Raji (cell line): Measurements from ENCODE around the gene ACAP3.

Experiments used
- POLR2A ChIP-seq: IDR thresholded peaks from 2 replicates; pipeline ENCODE4 v1.6.1; 2011; ENCODE audit warnings: low read depth, low read length, control low read depth; ENCODE audit not compliant: insufficient read depth

Gene ACAP3

GRCh38 chr1:1260843-1261560 lies 46.7 kb downstream of the ACAP3 start:
- TF ChIP-seq POLR2A: no peak

- no peak for TF ChIP-seq POLR2A
Observed at GRCh38 chr1:1259951-1260600, 47.7 kb downstream of the ACAP3 start.

GRCh38 chr1:1259540-1259939 lies 48.2 kb downstream of the ACAP3 start:
- no peak for TF ChIP-seq POLR2A

- no peak for TF ChIP-seq POLR2A
Observed at GRCh38 chr1:1259119-1259488, 48.6 kb downstream of the ACAP3 start.

- no peak for TF ChIP-seq POLR2A
Observed at GRCh38 chr1:1256956-1257871, 50.5 kb downstream of the ACAP3 start.

- no peak for TF ChIP-seq POLR2A
Observed at GRCh38 chr1:1255611-1256010, 52.1 kb downstream of the ACAP3 start.

- TF ChIP-seq POLR2A: no peak
Observed at GRCh38 chr1:1255078-1255477, 52.7 kb downstream of the ACAP3 start.

GRCh38 chr1:1254667-1254998 lies 53.1 kb downstream of the ACAP3 start:
- no peak for TF ChIP-seq POLR2A

GRCh38 chr1:1253972-1254666 lies 53.6 kb downstream of the ACAP3 start:
- no peak for TF ChIP-seq POLR2A

GRCh38 chr1:1253314-1253713 lies 54.4 kb downstream of the ACAP3 start:
- no peak for TF ChIP-seq POLR2A

GRCh38 chr1:1250786-1251284 lies 56.9 kb downstream of the ACAP3 start:
- TF ChIP-seq POLR2A: no peak

- no peak for TF ChIP-seq POLR2A
Observed at GRCh38 chr1:1247341-1247913, 60.3 kb downstream of the ACAP3 start.

GRCh38 chr1:1246577-1247340 lies 61.0 kb downstream of the ACAP3 start, which contains the start of gene C1QTNF12:
Gene C1QTNF12, minus strand, starts transcription at chr1:1246722. Its CDS starts 32 bp downstream, at chr1:1246690.
- TF ChIP-seq POLR2A: no peak
